Smooth muscle cell of the brain vasculature (primary cell): ENCODE measurements around the gene FBXO10.
"Not testable (repeated sequence)": the region's sequence is repeated elsewhere in the genome, so short reads cannot be mapped to it uniquely, and the experiment has no call there.

Experiments used
- DNase-seq: peaks from one replicate; pipeline ENCODE4 v3.0.0-alpha.2; 2012; ENCODE audit warnings: low read depth, low spot score

The FBXO10 gene

GRCh38 chr9:37575921-37576721, at the start of gene FBXO10:
Gene FBXO10 (minus strand): TSS chr9:37576380. CDS start chr9:37541768, 34,612 bp downstream.
- no peak for DNase-seq

- DNase-seq: no peak
Measured at GRCh38 chr9:37625758-37626147, 49.6 kb upstream of the FBXO10 start.

DNA sequence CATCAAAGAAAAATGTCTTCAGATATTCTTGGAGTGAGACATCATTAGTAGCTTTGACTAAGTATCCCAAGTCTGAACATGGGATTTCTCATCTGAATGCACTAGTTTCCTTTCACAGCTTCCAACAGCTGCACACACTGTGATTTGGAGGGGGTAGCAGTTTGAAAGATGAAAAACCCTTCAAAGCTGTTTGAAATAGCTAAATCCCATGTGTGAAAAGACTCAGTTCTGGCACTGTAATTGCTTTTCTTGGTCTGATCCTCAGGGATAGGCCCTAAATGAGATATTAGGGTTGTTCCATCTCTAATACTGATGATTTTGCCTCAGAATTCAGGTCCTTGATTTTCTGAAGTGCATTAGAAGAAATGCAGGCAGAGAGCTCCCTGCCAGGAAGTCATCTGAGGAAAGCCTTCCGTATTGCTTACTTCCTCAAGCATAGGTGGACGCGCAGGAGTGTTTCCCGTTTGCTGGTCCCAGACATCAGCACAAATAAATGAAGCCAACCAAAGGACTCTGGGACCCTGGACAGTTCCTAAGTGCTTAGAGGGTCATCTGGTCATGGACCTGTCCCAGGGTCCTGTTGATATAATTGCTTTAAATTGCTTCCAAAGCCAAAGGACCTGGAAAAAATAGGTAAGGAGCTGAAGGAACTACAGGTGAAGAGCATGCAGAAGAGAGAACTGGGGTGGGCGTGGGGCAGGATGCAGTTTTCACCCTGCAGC, 49.0 kb upstream of the FBXO10 start:
- no peak for DNase-seq

DNA sequence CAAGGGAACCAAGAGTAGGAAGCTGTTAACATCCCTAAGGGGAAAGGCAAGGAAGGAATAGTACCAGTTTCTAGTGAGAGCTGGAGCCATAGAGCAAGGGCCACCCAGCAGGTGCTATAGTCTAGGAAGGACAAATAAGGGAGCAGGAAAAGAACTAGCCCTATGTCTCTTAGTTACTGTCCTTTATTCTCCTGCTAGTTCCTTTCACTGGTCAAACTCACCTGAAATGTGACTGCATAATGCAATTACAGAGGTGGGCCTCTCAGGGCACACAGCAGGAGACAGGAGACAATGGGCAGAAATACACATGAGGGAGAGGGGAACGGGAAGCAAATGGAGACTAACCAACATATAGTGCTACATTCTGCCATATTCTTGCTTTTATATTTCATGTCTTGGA, 47.9 kb upstream of the FBXO10 start:
- no peak for DNase-seq

DNA sequence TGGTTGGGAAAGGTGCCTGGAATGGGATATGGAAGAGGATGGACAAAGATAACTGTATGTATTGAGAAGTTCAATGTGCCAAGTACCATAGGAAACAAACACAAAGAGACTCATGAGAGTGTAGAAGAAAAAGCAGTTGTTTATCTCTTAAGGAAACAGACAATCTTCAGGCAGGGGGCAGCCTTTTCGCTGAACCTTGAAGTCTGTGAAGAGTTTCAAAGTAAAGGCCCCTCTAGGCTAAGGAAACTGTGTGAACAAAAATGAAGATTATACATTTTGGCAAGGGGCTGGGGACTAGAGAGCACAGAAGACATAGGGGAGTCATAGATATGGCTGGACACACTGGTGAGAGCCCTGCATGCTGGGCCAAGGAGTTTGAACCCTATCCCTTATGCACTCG, 47.1 kb upstream of the FBXO10 start:
- DNase-seq: no peak

GRCh38 chr9:37622462-37622861, 46.3 kb upstream of the FBXO10 start:
- no peak for DNase-seq

GRCh38 chr9:37621273-37622121, 45.3 kb upstream of the FBXO10 start:
- DNase-seq: no peak

- DNase-seq: no peak
Measured at GRCh38 chr9:37620396-37620795, 44.2 kb upstream of the FBXO10 start.

DNA sequence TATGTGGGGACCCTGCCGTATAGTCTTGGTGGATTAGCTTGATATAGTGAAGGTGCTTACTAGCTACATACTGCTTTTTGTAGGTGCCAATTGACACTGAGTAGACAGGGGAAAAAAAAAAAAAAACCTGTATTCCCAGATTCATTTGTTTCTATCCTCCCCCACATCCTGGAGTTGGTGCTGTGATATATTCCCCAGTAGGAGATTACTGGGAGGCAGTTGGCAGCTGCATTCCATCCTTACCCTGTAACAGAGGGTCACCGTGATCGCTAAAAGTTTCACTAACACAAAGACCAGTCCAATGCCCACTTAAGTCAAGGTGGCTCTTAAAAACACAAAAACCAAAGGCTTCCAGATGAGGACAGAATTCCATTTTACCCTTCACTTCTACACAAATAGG, 43.6 kb upstream of the FBXO10 start:
- DNase-seq: no peak

DNA sequence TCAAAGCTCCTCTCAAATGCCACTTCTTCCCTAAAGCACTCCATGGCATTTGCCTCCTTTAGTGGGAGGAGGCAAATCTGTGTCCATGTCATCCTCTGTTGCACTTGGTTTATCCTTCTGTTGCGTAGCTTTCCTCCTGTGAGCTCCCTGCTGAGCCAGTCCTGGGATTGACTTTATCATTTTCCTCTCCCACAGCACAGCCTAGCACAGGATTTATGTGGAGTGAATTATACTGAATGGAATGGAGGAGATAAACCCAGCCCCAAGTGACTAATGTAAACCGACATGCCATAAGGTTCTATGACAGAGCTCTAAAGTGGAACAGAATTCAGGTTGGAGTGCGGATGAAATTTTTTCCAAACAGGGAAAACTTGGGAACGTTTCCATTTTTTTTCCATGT, 42.6 kb upstream of the FBXO10 start:
- DNase-seq: no peak

- DNase-seq: no peak
Measured at GRCh38 chr9:37617832-37618231, 41.7 kb upstream of the FBXO10 start.

GRCh38 chr9:37617161-37617560, 41.0 kb upstream of the FBXO10 start:
- no peak for DNase-seq

GRCh38 chr9:37611961-37612360, 35.8 kb upstream of the FBXO10 start:
- DNase-seq: no peak

- no peak for DNase-seq
Measured at GRCh38 chr9:37611014-37611413, 34.8 kb upstream of the FBXO10 start.

DNA sequence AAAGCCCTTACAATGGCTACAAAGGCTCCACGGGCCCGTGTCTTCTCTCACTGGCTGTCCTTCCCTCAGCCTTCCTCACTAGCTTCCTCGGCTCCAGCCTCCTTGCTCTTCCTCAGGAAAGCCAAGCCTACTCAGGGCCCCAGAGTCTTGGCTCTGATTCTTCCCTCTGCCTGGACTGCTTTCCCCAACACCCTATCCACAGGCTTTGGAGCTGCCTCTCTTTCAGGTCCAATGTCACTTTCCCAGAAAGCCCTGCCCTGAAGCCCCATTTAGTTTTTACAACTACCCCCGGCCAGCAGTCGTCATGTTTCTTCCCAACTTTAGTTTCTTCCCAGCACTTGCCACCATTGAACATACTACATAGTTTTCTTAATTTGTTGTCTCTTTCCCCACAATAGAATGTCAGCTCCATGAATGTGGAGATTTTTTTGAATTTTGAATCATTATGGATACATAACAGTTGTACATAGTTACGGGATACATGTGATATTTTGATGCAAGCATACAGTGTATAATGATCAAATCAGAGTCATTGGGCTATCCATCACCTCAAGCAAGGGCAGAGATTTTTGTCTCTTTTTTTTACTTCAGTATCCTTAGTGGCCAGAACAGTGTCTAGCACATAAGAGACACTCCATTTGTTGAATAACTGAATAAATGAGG, 33.7 kb upstream of the FBXO10 start:
- DNase-seq: no peak

DNA sequence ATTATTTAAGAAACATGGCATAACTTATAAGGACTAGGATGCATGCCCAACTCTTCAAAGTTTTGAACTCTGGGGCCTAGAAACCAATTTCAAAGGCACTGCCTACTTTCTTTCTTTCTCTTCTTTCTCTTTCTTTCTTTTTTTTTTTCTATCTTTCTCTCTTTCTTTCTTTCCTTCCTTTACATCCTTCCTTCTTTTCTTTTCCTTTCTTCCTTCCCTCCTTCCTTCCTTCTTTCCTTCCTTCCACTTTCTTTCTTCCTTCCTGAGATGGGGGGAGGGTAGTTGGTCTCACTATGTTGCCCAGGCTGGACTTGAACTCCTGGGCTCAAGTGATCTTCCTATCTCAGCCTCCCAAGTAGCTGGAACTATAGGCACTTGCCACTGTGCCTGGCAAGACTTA, 32.1 kb upstream of the FBXO10 start:
- no peak for DNase-seq

DNA sequence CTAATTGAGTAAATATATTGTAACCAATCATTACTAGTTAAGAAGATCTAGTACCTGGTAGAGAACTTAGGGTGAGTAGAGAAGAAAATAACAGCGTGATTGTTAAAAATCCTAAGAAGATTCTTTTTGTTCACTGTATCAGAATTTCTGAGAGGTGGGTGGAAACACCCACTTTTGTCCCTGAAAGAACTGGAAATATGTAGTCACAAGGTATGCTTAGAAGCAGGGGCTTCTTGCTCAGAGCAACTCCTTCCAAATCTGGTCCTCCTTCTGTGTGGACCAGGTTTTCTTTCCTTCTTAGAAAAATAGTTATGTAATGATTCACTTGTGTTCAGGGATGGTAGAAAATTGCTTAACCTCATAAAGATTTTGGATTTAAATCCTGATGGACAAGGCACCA, 28.1 kb upstream of the FBXO10 start:
- DNase-seq: no peak

- no peak for DNase-seq
Measured at GRCh38 chr9:37602817-37603216, 26.6 kb upstream of the FBXO10 start.

DNA sequence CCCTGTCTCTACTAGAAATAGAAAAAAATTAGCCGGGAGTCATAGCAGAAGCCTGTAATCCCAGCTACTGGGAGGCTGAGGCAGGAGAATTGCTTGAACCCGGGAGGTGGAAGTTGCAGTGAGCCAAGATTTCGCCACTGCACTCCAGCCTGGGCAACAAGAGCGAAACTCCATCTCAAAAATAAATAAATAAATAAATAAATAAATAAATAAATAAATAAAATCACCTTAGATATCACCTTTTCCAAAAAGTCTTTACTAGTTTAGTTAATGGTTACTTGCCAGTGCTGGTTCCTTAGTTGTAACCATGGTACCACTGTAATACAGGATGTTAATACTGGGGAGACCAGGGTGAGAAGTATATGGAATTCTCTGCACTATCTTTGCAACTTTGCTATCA, 25.9 kb upstream of the FBXO10 start:
- DNase-seq: not testable (repeated sequence)

DNA sequence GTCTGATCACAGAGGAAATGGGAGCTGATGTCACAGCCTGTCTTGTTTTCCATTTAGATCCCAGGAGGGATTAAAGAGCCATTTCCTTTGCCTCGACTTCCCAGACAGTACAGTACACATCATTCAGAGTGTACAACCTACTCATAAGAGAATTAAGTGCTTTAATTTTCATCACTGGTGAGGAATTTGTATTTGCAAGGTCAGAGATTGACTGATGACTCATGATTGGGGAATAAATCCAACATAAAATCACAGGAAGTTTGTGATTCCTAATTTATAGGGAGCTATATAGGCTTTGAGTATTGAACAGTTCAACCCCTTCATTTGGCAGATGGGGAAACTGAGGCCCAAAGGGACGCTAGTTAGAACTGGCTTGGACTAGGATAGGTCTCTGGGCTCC, 20.3 kb upstream of the FBXO10 start:
- DNase-seq: no peak

- no peak for DNase-seq
Measured at GRCh38 chr9:37593883-37594448, 17.8 kb upstream of the FBXO10 start.
